HEK293T (cell line): ENCODE data around the gene OOSP4A.
"Not testable (repeated sequence)": the region's sequence is repeated elsewhere in the genome, so short reads cannot be mapped to it uniquely, and the experiment has no call there.

Source experiments
- BHLHE40 ChIP-seq: fragments of 450-650 bp; IDR thresholded peaks from 2 replicates; pipeline ENCODE4 v1.6.1; 2016; ENCODE audit warnings: mild to moderate bottlenecking, moderate library complexity, borderline replicate concordance
- FOXA1 ChIP-seq: fragments of 450-650 bp; IDR thresholded peaks from 2 replicates; pipeline ENCODE4 v1.6.1; 2016; ENCODE audit warnings: mild to moderate bottlenecking
- FOXK2 ChIP-seq: fragments of 450-650 bp; IDR thresholded peaks from 2 replicates; pipeline ENCODE4 v1.6.1; 2016; ENCODE audit warnings: mild to moderate bottlenecking
- FOXM1 ChIP-seq: fragments of 450-650 bp; IDR thresholded peaks from 2 replicates; pipeline ENCODE4 v1.6.1; 2017; ENCODE audit warnings: mild to moderate bottlenecking, borderline replicate concordance
- HDGF ChIP-seq: fragments of 450-650 bp; IDR thresholded peaks from 2 replicates; pipeline ENCODE4 v1.6.1; 2017; ENCODE audit warnings: antibody characterized with exemption, borderline replicate concordance
- LEF1 ChIP-seq: fragments of 450-650 bp; IDR thresholded peaks from 2 replicates; pipeline ENCODE4 v1.6.1; 2017; ENCODE audit warnings: mild to moderate bottlenecking, borderline replicate concordance
- PKNOX1 ChIP-seq: fragments of 450-650 bp; IDR thresholded peaks from 2 replicates; pipeline ENCODE4 v1.6.1; 2016
- SP1 ChIP-seq: fragments of 450-650 bp; IDR thresholded peaks from 2 replicates; pipeline ENCODE4 v1.6.1; 2017
- SUZ12 ChIP-seq: fragments of 450-650 bp; IDR thresholded peaks from 2 replicates; pipeline ENCODE4 v1.6.1; 2016; ENCODE audit warnings: mild to moderate bottlenecking
- TARDBP ChIP-seq: fragments of 450-650 bp; IDR thresholded peaks from 2 replicates; pipeline ENCODE4 v1.6.1; 2016

GRCh38 chr11:59982037-59982436 is 18.2 kb downstream of the OOSP4A start:
- TF ChIP-seq SUZ12, PKNOX1, TARDBP, FOXM1, SP1, FOXA1, LEF1, FOXK2, HDGF, BHLHE40: not testable (repeated sequence)
